Gastrocnemius medialis (tissue), 4 donors: ENCODE measurements around the gene TIGD1.

Source experiments
- CTCF ChIP-seq, 5 experiments: fragments of 450-650 bp in 3 of 5; fragments of 200-600 bp in 2 of 5; sonication (generic) in 2 of 5; IDR thresholded peaks in 4 of 5; conservative IDR thresholded peaks in 1 of 5; 1 replicate in 4 of 5; 2 replicates in 1 of 5; pipeline ENCODE4 v1.5.1; 2016 to 2019; ENCODE audit warnings: antibody characterized with exemption in 5 of 5, mild to moderate bottlenecking in 3 of 5, moderate library complexity in 3 of 5
- POLR2A ChIP-seq, 2 donors: fragments of 450-650 bp; IDR thresholded peaks; one replicate each; pipeline ENCODE4 v1.6.1; 2017; ENCODE audit warnings: antibody characterized with exemption in 2 of 2, mild to moderate bottlenecking in 2 of 2, moderate library complexity in 2 of 2

- TF ChIP-seq CTCF (IDR thresholded peaks at IDR 0.05 in 4 of 5, conservative IDR thresholded peaks at IDR 0.05 in 1 of 5), result no peak
- TF ChIP-seq POLR2A (IDR thresholded peaks at IDR 0.05), result no peak
Observed at GRCh38 chr2:232543928-232544631, 6.3 kb downstream of the TIGD1 start.
